Retinal pigment epithelial cell (primary cell): Measurements from ENCODE around the gene ZNF536.
A peak's percentile ranks its signal among the peaks of the same experiment; 100 is the strongest.
"Not testable (repeated sequence)": the region's sequence is repeated elsewhere in the genome, so short reads cannot be mapped to it uniquely, and the experiment has no call there.

Experiments used
- DNase-seq: peaks from one replicate; pipeline ENCODE4 v3.0.0-alpha.2; 2010; ENCODE audit warnings: low read depth
- H3K4me3 ChIP-seq: 2 replicates; pipeline ENCODE4 v1.5.1; 2011; ENCODE audit warnings: mild to moderate bottlenecking, low read length, control low read depth, moderate library complexity
- CTCF ChIP-seq: conservative IDR thresholded peaks from 2 replicates; pipeline ENCODE4 v1.5.1; 2011; ENCODE audit warnings: low read depth, low read length, control low read depth, inconsistent platforms

The ZNF536 gene

GRCh38 chr19:30492586-30493270 lies 120.5 kb downstream of the ZNF536 start:
- no peak for DNase-seq
- no peak overlapping the region for H3K4me3 ChIP-seq
- TF ChIP-seq CTCF, result no peak

DNA sequence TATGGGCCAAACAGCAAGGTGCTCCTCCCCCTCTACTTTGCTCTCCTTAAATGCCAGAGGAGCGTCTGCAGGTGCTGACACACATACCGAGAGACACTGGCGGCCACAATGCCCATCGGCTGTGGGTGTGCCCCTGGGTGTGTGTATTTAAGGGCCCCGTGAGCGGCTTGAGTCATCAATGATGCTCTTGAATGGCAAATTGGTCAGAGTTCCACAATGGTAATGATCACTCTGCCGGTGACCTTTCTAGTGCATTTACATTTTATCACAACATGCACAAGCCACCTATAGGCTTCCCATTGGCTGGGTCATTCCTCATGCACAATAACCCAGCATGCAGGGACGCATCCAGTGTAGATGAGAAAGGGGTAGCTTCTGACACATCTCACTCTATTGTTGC lies 124.8 kb downstream of the ZNF536 start:
- DNase-seq, result no peak

DNA sequence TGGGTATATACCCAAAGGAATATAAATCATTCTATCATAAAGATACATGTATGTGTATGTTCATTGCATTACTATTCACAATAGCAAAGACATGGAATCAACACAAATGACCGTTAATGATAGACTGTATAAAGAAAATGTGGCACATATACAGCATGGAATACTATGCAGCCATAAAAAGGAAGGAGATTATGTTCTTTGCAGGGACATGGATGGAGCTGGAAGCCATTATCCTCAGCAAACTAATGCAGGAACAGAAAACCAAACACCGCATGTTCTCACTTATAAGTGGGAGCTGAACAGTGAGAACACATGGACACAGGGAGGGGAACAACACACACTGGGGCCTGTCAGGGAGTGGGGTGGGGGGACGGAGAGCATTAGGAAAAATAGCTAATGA lies 125.9 kb downstream of the ZNF536 start:
- DNase-seq, H3K4me3 ChIP-seq: not testable (repeated sequence)

More for the DNA sequence above, 124.8 kb downstream of the ZNF536 start:
- no peak overlapping the region for H3K4me3 ChIP-seq
- no peak for TF ChIP-seq CTCF

DNA sequence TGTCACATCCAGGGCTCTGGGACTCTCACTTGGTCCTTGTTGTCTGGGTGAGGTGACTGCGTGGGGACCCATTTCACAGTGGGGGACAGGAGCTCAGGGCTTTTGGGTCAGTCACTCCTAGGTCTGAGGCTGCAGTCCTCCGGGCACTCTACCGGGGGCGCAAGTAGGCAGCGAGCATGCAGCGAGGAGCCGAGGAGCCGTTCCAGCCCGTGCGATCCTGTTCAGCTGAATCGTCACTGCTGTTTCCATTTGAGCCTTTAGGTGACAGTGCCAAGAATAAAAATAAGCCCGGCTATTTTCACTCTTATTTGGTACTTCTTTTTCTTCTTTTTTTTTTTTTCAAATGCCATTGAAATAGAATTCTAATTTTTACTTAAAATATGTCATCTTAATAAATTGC lies 126.5 kb downstream of the ZNF536 start:
- H3K4me3 ChIP-seq, result no peak overlapping the region
- no peak for TF ChIP-seq CTCF
- no peak for DNase-seq

GRCh38 chr19:30504272-30504671 lies 132.1 kb downstream of the ZNF536 start:
- DNase-seq, result no peak
- TF ChIP-seq CTCF, result no peak
- no peak overlapping the region for H3K4me3 ChIP-seq

DNA sequence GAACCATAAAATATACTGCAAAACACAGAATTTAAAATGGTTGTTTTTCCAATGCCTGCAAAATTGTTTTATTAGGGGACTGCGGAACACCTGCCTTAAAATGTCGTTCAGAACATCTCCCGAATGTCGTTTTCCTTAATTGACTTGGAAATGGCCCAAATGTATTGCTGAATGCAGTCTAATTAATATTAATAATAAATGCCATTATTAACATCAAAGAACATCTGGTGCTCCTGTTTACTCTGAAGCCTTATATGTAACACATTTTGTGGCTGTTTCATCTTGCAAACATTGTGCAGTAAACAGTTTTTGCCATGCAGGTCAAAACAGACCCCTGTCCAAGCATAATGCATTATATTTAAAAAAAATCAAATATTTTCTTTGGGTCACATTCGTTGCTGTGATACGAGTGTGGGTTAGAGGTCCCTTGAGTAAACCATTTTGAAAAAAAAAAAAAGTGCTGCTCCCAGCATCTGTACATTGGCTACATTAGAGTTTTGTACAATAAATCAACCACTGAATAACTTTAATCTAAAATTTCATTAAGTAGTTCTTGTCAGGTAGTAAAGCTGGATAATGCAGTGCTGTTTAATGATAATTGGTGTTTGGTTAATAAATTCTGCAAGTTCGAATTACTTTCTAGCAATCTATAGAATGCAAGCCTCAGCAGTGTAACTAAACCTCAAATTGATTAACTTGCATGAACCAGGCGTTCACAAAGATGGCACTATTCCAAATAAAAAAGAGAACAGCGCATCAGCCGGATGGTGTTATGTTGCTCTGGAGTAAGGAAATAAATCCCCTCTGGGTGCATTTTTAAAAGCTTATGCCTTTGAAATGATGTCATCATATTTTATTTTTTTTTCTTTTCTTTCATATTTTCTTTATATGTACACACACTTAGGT lies 140.2 kb downstream of the ZNF536 start:
- TF ChIP-seq CTCF, result no peak
- no peak overlapping the region for H3K4me3 ChIP-seq
- peak; percentile 16 for DNase-seq

DNA sequence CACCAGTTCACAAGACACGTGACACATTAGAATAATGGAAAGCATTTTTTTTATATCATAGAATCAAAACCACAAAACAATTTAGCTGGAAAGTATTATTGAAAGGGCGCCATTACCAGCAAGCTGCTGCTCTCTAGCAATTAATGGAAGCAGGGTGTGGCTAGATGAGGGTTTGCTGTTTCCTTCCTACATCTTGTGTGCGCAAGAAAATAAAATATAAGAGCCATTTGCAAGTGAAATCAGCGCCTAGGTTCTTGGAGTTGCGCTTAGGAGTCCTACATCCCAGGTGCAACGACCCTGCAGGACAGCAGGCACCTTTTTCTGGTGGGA lies 140.9 kb downstream of the ZNF536 start:
- no peak for TF ChIP-seq CTCF
- H3K4me3 ChIP-seq, result no peak overlapping the region
- DNase-seq, result no peak
